ENCODE measurements around the gene SDSL.
A peak's percentile ranks its signal among the peaks of the same experiment; 100 is the strongest.

The SDSL gene

DNA sequence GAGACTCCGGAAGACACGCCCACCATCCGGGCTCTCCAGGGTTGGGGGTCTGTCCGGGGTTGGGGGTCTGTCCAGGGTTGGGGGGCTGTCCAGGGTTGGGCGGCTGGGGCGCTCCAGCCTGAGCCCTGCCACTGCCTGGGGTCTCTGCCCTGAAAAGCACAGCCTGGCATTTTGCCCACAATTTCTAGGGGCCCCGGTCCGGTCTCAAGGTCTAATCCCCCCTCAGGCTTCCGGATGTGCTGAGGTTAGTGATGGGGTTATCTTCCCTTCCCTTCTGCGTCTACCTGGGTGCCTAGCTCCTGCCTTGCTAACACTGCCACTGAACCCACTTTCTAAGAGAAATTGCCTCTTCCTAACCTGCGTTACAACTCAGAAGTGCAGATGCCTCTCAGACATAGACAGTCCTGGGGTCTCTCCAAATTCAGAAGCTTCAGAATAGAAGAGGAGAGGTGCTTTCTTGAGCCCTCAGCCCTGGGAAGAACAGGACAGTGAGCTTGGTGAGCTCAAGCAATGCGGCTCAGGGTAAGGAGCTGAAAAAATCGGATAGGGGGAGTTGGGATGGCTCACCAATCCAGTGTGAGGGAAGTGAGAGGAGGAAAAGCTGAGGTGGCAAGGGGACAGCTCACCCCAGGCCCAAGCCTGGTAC is 43.8 kb downstream of the SDSL start:
- peak overlapping the region in 1 of 2 donors; percentile 41 for H3K4me3 ChIP-seq
- H3K9me3 ChIP-seq = no peaks in the 10 kb centered on the region
- DNase-seq = no peak
- peaks cover 0 to 69% (median 53%) of the 10 kb centered on the region in 4 donors for H3K4me1 ChIP-seq
- intact Hi-C loops (cut with DNase I; ENCODE audit: low total_unique reads) = loop anchor here (5.0 kb wide), 1 partner anchor 446 kb away; no protein-coding TSS in a partner anchor
- no peak overlapping the region for H3K27ac ChIP-seq
- no peaks in the 10 kb centered on the region for H3K36me3 ChIP-seq
- peaks cover 10 to 100% of the 10 kb centered on the region in 2 donors for H3K27me3 ChIP-seq
- no peak for TF ChIP-seq CTCF (IDR thresholded peaks at IDR 0.05)

GRCh38 chr12:113466454-113467141 is 44.4 kb downstream of the SDSL start:
- no peak for TF ChIP-seq CTCF (IDR thresholded peaks at IDR 0.05)
- Histone ChIP-seq H3K4me3 (peak overlapping the region in 1 of 2 donors; percentile 44), H3K27ac (no peak overlapping the region), H3K9me3 (no peaks in the 10 kb centered on the region), H3K4me1 (peaks cover 0 to 71% (median 57%) of the 10 kb centered on the region in 4 donors), H3K27me3 (peaks cover 10 to 100% of the 10 kb centered on the region in 2 donors), H3K36me3 (no peaks in the 10 kb centered on the region)
- intact Hi-C loops (cut with DNase I; ENCODE audit: low total_unique reads) = loop anchor here (5.0 kb wide), 1 partner anchor 446 kb away; no protein-coding TSS in a partner anchor
- no peak for DNase-seq

GRCh38 chr12:113467142-113467501 is 44.9 kb downstream of the SDSL start:
- peak overlapping the region; percentile 15 to 44 for H3K4me3 ChIP-seq
- H3K4me1 ChIP-seq = peaks cover 0 to 71% (median 58%) of the 10 kb centered on the region in 4 donors
- no peak for TF ChIP-seq CTCF (IDR thresholded peaks at IDR 0.05)
- no peak for DNase-seq
- no peaks in the 10 kb centered on the region for H3K36me3 ChIP-seq
- H3K27ac ChIP-seq = no peak overlapping the region
- no peaks in the 10 kb centered on the region for H3K9me3 ChIP-seq
- H3K27me3 ChIP-seq = peaks cover 10 to 100% of the 10 kb centered on the region in 2 donors
- intact Hi-C loops (cut with DNase I; ENCODE audit: low total_unique reads) = loop anchor here (5.0 kb wide), 1 partner anchor 445 kb away; no protein-coding TSS in a partner anchor

GRCh38 chr12:113467502-113468364 is 45.6 kb downstream of the SDSL start:
- no peaks in the 10 kb centered on the region for H3K36me3 ChIP-seq
- intact Hi-C loops (cut with DNase I; ENCODE audit: low total_unique reads) = loop anchor here (5.0 kb wide), 1 partner anchor 445 kb away; no protein-coding TSS in a partner anchor
- H3K4me1 ChIP-seq = peaks cover 0 to 65% (median 53%) of the 10 kb centered on the region in 4 donors
- TF ChIP-seq CTCF (IDR thresholded peaks at IDR 0.05) = no peak
- DNase-seq = no peak
- H3K27ac ChIP-seq = no peak overlapping the region
- H3K27me3 ChIP-seq = peaks cover 10 to 100% of the 10 kb centered on the region in 2 donors
- H3K9me3 ChIP-seq = no peaks in the 10 kb centered on the region
- peak overlapping the region; percentile 15 to 44 for H3K4me3 ChIP-seq

Measured in tibial artery (tissue), 4 donors.